CD14-positive monocyte (primary cell): ENCODE data around the gene ADGRG7. TPM values are rescaled to one million over a fixed set of nuclear protein-coding genes. Genes with fewer than 3 reads are reported as not detected.

Source experiments
- DNase-seq, 3 donors: peaks; one replicate each; pipeline ENCODE4 v3.0.0-alpha.2; 2011 to 2022
- H2AFZ ChIP-seq: 2 replicates; pipeline ENCODE4 v1.6.0; 2012; ENCODE audit warnings: mild to moderate bottlenecking, low read depth, low read length, inconsistent platforms; ENCODE audit not compliant: insufficient read depth, poor library complexity, severe bottlenecking
- H3K27ac ChIP-seq, 2 donors: 1 replicate in 1 of 2; 2 replicates in 1 of 2; pipeline ENCODE4 v1.5.1; 2012 to 2013; ENCODE audit warnings: low read length in 2 of 2, control low read depth in 1 of 2, inconsistent platforms in 1 of 2, low read depth in 1 of 2, mild to moderate bottlenecking in 1 of 2
- H3K27me3 ChIP-seq, 2 donors: one replicate each; pipeline versions ENCODE4 v1.6.0 to v1.6.1; 2011 to 2013; ENCODE audit warnings: low read length in 2 of 2; ENCODE audit not compliant: control insufficient read depth in 2 of 2, insufficient read depth in 2 of 2
- H3K36me3 ChIP-seq, 2 donors: replicated peaks in 1 of 2; 1 replicate in 1 of 2; 2 replicates in 1 of 2; pipeline versions ENCODE4 v1.5.1 to v1.6.1; 2012 to 2013; ENCODE audit warnings: low read length in 2 of 2, control low read depth in 1 of 2, inconsistent platforms in 1 of 2, mild to moderate bottlenecking in 1 of 2; ENCODE audit not compliant: insufficient read depth in 2 of 2, control insufficient read depth in 1 of 2
- H3K4me1 ChIP-seq, 2 donors: 1 replicate in 1 of 2; 2 replicates in 1 of 2; pipeline versions ENCODE4 v1.5.1 to v1.6.1; 2012 to 2013; ENCODE audit warnings: low read length in 2 of 2, control low read depth in 1 of 2, inconsistent platforms in 1 of 2, mild to moderate bottlenecking in 1 of 2, moderate library complexity in 1 of 2; ENCODE audit not compliant: insufficient read depth in 2 of 2, control insufficient read depth in 1 of 2
- H3K4me2 ChIP-seq: replicated peaks from 2 replicates; pipeline ENCODE3; 2012; ENCODE audit warnings: low read length, moderate library complexity, mild to moderate bottlenecking; ENCODE audit not compliant: poor library complexity, severe bottlenecking; ENCODE audit errors: extremely low read depth
- H3K4me3 ChIP-seq, 3 experiments: fragments of 200-600 bp in 1 of 3; sonication (generic) in 1 of 3; replicated peaks in 1 of 3; 1 replicate in 2 of 3; 2 replicates in 1 of 3; pipeline ENCODE4 v1.5.1; 2011 to 2013; ENCODE audit warnings: low read length in 3 of 3, mild to moderate bottlenecking in 3 of 3, control low read depth in 2 of 3, low read depth in 2 of 3, inconsistent platforms in 1 of 3, moderate library complexity in 1 of 3
- H3K79me2 ChIP-seq: 2 replicates; pipeline ENCODE4 v1.6.0; 2012; ENCODE audit warnings: mild to moderate bottlenecking, control low read depth, inconsistent platforms, low read length, moderate library complexity; ENCODE audit not compliant: insufficient read depth
- H3K9ac ChIP-seq: 2 replicates; pipeline ENCODE4 v1.6.0; 2017; ENCODE audit warnings: low read length, mild to moderate bottlenecking; ENCODE audit not compliant: insufficient read depth, poor library complexity, severe bottlenecking
- H3K9me3 ChIP-seq, 2 donors: replicated peaks in 1 of 2; 1 replicate in 1 of 2; 2 replicates in 1 of 2; pipeline versions ENCODE4 v1.5.1 to v1.6.1; 2012 to 2013; ENCODE audit warnings: low read length in 2 of 2, control low read depth in 1 of 2; ENCODE audit not compliant: control insufficient read depth in 1 of 2, insufficient read depth in 1 of 2
- H4K20me1 ChIP-seq: 2 replicates; pipeline ENCODE4 v1.6.0; 2012; ENCODE audit warnings: mild to moderate bottlenecking, low read length, control low read depth, moderate library complexity; ENCODE audit not compliant: insufficient read depth
- H3K27ac Mint-ChIP-seq, 7 donors: one replicate each; pipeline ENCODE4 v1.8.0; 2020; ENCODE audit warnings: mild to moderate bottlenecking in 7 of 7, mixed read lengths in 7 of 7, moderate library complexity in 6 of 7, inconsistent platforms in 2 of 7
- H3K27me3 Mint-ChIP-seq, 3 donors: one replicate each; pipeline ENCODE4 v1.8.0; 2021 to 2022; ENCODE audit warnings: low read depth in 3 of 3, mild to moderate bottlenecking in 3 of 3, mixed read lengths in 3 of 3, moderate library complexity in 3 of 3, inconsistent platforms in 1 of 3
- H3K36me3 Mint-ChIP-seq, 2 donors: one replicate each; pipeline ENCODE4 v1.8.0; 2020; ENCODE audit warnings: mixed read lengths in 2 of 2, inconsistent platforms in 1 of 2, mild to moderate bottlenecking in 1 of 2
- H3K4me1 Mint-ChIP-seq: one replicate; pipeline ENCODE4 v1.8.0; 2020; ENCODE audit warnings: mild to moderate bottlenecking, mixed read lengths
- H3K4me3 Mint-ChIP-seq, 2 donors: one replicate each; pipeline ENCODE4 v1.8.0; 2020; ENCODE audit warnings: mild to moderate bottlenecking in 2 of 2, mixed read lengths in 2 of 2, moderate library complexity in 1 of 2
- H3K9me3 Mint-ChIP-seq, 7 donors: one replicate each; pipeline ENCODE4 v1.8.0; 2020 to 2022; ENCODE audit warnings: mixed read lengths in 7 of 7, mild to moderate bottlenecking in 6 of 7, moderate library complexity in 6 of 7, inconsistent platforms in 2 of 7
- CTCF ChIP-seq: fragments of 200-600 bp; IDR thresholded peaks from one replicate; pipeline ENCODE4 v1.8.0; 2022; ENCODE audit warnings: antibody characterized with exemption, mild to moderate bottlenecking
- WGBS: methylation state at CpG from one replicate; pipeline ENCODE4 v1.1.5; 2013; ENCODE audit warnings: missing lambda C conversion rate; ENCODE audit not compliant: insufficient coverage; 5-methylcytosine and 5-hydroxymethylcytosine counted together
- intact Hi-C, 2 donors: fragments of 100-400 bp; cut with micrococcal nuclease; formaldehyde crosslinking; loops; one replicate each; pipeline versions ENCODE4 v1.15.0 to v1.15.1; 2023
- polyA plus RNA-seq, 3 donors: library from polyadenylated mRNA; depleted of rRNA in 1 of 3; unstranded in 2 of 3; stranded (reverse) in 1 of 3; fragments of 300-500 nt in 2 of 3; fragments of >200 nt in 1 of 3; fragmentation: Illumina TruSeq in 2 of 3; gene quantifications; 1 replicate in 2 of 3; 2 replicates in 1 of 3; pipeline ENCODE4 v1.2.3, GENCODE V29; 2012 to 2021

Gene ADGRG7
- polyA plus RNA-seq, 3 donors: not detected

- H3K4me1 ChIP-seq: no peaks in the 10 kb centered on the region
- H3K27me3 ChIP-seq: no peaks in the 10 kb centered on the region
- H3K9me3 Mint-ChIP-seq: no peaks in the 10 kb centered on the region
- H3K27me3 Mint-ChIP-seq: peaks cover 3 to 4% (median 3%) of the 10 kb centered on the region in 3 donors
- no peak overlapping the region for H3K4me2 ChIP-seq
- H3K36me3 Mint-ChIP-seq: no peaks in the 10 kb centered on the region
- no peak overlapping the region for H3K4me3 Mint-ChIP-seq
- no peaks in the 10 kb centered on the region for H4K20me1 ChIP-seq
- H3K36me3 ChIP-seq: no peaks in the 10 kb centered on the region
- no peak overlapping the region for H3K9ac ChIP-seq
- no peak overlapping the region for H3K27ac ChIP-seq
- no peak for DNase-seq
- no CpG with 5 or more reads among the region's 2 CpGs for WGBS
- H3K79me2 ChIP-seq: no peaks in the 10 kb centered on the region
- H3K9me3 ChIP-seq: no peaks in the 10 kb centered on the region
- intact Hi-C loops: no loop called here
- peaks cover 3% of the 10 kb centered on the region for H3K4me1 Mint-ChIP-seq
- H3K27ac Mint-ChIP-seq: no peak overlapping the region
- no peak for TF ChIP-seq CTCF
- H2AFZ ChIP-seq: no peak overlapping the region
- H3K4me3 ChIP-seq: no peak overlapping the region
These were observed 562 bp downstream of the ADGRG7 start for GRCh38 chr3:100609963-100610362.

- no peaks in the 10 kb centered on the region for H3K27me3 ChIP-seq
- no peak overlapping the region for H2AFZ ChIP-seq
- no peak for DNase-seq
- intact Hi-C loops: no loop called here
- H3K4me2 ChIP-seq: no peak overlapping the region
- Mint-ChIP-seq H3K4me3 (no peak overlapping the region), H3K27me3 (peaks cover 0 to 3% (median 2%) of the 10 kb centered on the region in 3 donors), H3K9me3 (no peaks in the 10 kb centered on the region), H3K27ac (no peak overlapping the region), H3K36me3 (no peaks in the 10 kb centered on the region), H3K4me1 (peaks cover 3% of the 10 kb centered on the region)
- no peaks in the 10 kb centered on the region for H3K4me1 ChIP-seq
- no peaks in the 10 kb centered on the region for H4K20me1 ChIP-seq
- H3K79me2 ChIP-seq: no peaks in the 10 kb centered on the region
- no CpG with 5 or more reads among the region's 3 CpGs for whole genome bisulfite sequencing
- no peak for TF ChIP-seq CTCF
- H3K36me3 ChIP-seq: no peaks in the 10 kb centered on the region
- no peak overlapping the region for H3K4me3 ChIP-seq
- H3K9ac ChIP-seq: no peak overlapping the region
- H3K27ac ChIP-seq: no peak overlapping the region
- H3K9me3 ChIP-seq: no peaks in the 10 kb centered on the region
These were observed 1.8 kb downstream of the ADGRG7 start for GRCh38 chr3:100611221-100611620.
